GM21381 (cell line): ENCODE results near the gene IL10.
"Not testable (repeated sequence)": the region's sequence is repeated elsewhere in the genome, so short reads cannot be mapped to it uniquely, and the experiment has no call there.

Source experiments
- ATAC-seq: cut with Tn5 transposase; IDR thresholded peaks from one replicate; pipeline ENCODE4 v1.9.1; 2021; ENCODE audit warnings: mild to moderate bottlenecking, moderate library complexity; ENCODE audit not compliant: unreplicated experiment

Gene IL10

GRCh38 chr1:206768472-206769303 lies 3.6 kb downstream of the IL10 start:
- ATAC-seq, result peak; percentile 15

DNA sequence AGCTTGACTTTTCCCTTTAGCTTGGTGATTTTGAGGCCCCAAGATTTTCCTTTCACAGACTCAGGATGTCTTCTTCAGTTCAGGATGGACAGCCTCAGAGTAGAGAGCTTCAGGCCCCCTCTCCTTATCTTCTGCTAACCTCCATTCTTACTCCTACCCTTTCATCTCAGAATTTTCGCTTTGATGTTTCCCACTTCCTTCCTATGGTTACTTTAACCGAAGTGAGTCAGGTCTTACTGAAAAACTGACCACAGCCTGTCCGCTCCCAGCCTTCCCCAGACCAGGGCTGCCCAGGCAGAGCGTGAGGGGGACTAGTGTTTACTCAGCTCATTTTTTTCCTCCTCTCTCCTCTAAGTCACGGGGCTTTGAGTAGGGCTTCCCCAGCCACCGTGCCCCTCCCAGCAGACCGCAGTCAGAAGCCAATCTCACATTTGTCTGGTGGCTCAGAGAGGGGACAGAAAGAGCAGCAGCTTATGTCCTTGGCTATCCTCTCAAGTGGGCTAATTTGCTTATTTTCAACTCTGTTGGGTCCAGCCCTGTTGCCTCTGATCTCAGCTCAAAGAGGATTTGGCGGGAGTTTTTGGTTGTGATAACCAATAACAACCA lies 5.9 kb downstream of the IL10 start:
- ATAC-seq, result peak; percentile 51

DNA sequence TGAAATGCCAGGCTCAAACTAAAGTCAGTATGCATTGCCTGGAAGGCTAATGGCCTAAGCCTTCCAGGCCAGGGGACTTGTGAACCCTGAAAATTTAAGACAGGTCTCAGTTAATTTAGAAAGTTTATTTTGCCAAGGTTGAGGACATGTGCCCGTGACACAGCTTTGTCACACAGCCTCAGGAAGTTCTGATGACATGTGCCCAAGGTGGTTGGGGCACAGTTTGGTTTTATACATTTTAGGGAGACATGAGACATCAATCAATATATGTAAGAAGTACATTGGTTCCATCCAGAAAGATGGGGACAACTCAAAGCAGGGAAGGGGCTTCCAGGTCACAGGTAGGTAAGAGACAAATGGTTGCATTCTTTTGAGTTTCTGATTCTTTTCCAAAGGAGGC lies 6.5 kb downstream of the IL10 start:
- ATAC-seq, result not testable (repeated sequence)

DNA sequence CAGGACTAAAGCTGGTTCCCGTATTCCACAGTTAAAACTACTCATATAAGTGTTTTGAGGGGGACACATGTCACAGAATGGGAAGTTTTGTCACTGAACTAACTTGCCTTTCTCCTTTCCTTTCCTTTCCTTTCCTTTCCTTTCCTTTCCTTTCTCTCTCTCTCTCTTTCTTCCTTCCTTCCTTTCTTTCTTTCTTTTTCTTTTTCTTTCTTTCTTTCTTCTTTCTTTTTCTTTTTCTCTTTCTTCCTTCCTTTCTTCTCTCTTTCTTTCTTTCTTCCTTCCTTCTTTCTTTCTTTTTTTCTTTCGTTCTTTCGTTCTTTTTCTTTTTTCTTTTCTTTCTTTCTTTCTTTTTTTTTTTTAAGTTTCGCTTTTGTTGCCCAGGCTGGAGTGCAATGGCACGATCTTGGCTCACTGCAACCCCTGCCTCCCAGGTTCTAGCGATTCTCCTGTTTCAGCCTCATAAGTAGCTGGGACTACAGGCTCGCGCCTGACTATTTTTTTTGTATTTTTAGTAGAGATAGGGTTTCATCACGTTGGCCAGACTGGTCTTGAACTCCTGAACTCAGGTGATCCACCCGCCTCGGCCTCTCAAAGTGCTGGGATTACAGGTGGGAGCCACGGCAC lies 9.4 kb downstream of the IL10 start:
- not testable (repeated sequence) for ATAC-seq

GRCh38 chr1:206761159-206761768 lies 11.0 kb downstream of the IL10 start:
- ATAC-seq, result no peak

- ATAC-seq, result no peak
Measured at GRCh38 chr1:206760590-206760989, 11.7 kb downstream of the IL10 start.

GRCh38 chr1:206757524-206758266 lies 14.6 kb downstream of the IL10 start:
- no peak for ATAC-seq

GRCh38 chr1:206754011-206754410 lies 18.3 kb downstream of the IL10 start:
- ATAC-seq, result no peak

GRCh38 chr1:206753141-206753540 lies 19.2 kb downstream of the IL10 start:
- no peak for ATAC-seq

DNA sequence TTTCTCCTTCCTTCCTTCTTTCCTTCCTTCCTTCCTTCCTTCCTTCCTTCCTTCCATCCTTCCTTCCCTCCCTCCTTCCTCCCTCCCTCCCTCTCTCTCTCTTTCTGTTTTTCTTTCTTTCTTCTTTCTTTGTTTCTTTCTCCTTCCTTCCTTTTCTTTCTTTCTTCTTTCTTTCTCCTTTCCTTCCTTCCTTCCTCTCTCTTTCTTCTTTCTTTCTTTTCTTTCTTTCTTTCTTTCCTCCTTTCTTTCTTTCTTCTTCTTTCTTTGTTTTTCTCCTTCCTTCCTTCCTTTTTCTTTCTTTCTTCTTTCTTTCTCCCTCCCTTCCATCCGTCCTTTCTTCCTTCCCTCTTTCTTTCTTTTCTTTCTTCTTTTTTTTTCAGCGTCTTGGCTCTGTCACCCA lies 19.8 kb downstream of the IL10 start:
- ATAC-seq, result no peak

GRCh38 chr1:206751891-206752290 lies 20.4 kb downstream of the IL10 start:
- no peak for ATAC-seq

DNA sequence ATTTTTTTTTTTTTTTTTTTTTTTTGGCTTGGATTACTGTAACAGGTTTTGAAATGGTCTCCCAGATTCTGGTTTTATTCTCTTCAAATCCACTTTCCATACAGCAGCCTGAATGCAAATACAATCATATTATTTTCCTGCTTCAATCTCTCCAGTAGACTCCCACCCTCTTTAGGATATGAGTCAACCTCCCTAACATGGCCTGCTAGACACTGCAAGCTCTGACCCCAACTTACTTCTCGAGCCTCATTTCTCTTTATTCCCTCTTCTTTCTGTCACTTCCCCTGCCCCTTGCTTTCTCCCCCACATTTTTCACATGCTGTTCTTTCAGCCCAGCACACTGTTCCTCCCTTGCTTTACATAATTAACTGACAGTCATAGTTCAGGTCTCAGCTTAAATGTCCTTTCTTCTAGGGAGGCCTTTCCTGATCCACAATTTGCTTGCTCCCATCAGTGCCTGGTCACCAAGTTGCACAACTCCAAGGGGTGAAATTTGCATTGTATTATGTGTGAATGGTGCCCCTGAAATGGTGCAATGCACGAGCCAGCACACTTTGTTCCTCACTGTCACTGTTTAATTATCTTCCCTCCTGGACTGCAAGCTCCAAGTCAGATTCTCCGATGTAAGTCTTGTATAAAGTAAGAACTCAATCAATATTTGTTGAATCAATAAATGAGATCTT lies 23.8 kb downstream of the IL10 start:
- no peak for ATAC-seq

- ATAC-seq, result no peak
Measured at GRCh38 chr1:206745301-206745700, 27.0 kb downstream of the IL10 start.

DNA sequence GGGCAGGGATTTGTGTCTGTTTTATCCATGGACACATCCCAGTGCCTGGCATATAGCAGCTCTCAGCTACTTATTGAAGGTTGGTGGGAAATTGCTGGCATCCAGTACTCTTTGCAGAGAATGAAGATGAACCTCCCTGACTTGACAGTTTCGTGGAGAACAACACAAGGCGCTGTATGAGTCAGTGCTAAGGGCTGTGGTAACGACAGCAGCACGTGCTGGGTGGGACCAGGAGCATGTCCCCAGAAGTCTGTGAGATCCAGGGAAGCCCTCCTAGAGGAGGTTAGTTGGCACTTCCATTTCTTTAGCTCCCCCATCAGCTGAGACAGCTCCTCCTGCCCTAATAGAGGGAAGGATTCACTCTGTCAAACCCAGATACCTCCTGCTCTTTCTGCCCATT lies 27.6 kb downstream of the IL10 start:
- ATAC-seq, result no peak

DNA sequence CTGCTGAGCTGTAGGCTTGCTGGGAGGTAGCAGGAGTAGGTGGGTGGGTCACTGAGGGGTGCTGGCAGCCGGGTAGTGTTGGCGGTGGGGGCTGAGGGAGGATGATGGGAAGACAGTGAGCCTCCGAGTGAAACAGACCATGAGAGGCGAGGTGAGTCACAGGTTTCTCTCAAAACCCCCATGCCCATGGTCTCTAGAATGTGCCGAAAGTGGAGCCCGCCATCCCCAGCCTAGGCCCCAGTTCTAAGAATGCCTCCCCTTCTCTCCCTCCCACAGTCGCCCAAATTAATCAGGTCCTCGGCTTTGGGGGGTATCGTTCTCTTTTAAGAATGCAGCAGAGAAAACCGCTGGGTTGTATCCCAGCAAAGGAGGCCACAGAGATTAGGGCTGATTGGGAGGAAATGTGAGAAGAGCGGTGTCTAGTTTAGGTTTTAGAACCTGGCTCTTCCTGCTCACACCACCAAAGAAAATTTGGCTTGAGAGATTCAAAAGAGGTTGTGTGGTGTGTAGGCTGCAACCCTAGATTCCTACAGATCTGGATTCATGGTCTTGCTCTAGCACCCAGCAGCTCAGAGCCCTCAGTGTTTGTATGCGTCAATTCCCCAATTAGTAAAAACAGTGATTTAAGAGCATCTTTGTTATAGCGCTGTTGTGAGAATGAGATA lies 29.4 kb downstream of the IL10 start:
- ATAC-seq, result no peak

- no peak for ATAC-seq
Measured at GRCh38 chr1:206741142-206741701, 31.1 kb downstream of the IL10 start.

- ATAC-seq, result peak; percentile 83
Measured at GRCh38 chr1:206739411-206740076, 32.8 kb downstream of the IL10 start.

GRCh38 chr1:206738370-206739366 lies 33.6 kb downstream of the IL10 start:
- no peak for ATAC-seq
